NCI-H146 treated with DMSO at 0.1 percent for 48 hours (cell line): Measurements from ENCODE around the gene ELL2.

Experiments used
- DNase-seq: peaks from one replicate; lab custom pipeline; 2025; ENCODE audit not compliant: unreplicated experiment; lab: John Stamatoyannopoulos, UW

Gene ELL2

DNA sequence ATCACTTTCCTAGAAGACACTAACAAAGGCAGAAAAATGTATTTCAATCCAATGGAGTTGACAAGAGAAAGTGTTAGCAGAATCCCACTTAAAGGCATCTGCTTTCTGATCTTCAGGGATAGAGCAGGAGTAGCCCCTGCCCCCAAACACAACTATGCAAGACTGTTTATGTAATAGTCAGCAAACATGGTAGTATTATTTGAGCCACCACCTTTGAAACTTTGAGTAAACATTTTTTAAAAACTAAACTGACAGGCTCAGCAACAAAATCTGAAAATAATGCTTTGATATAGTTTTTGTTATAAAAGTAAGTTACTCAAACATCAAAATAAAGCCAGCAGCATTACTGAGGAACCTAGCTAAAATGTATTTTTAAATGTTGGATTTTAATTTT lies 4.8 kb downstream of the ELL2 start:
- DNase-seq = no peak

DNA sequence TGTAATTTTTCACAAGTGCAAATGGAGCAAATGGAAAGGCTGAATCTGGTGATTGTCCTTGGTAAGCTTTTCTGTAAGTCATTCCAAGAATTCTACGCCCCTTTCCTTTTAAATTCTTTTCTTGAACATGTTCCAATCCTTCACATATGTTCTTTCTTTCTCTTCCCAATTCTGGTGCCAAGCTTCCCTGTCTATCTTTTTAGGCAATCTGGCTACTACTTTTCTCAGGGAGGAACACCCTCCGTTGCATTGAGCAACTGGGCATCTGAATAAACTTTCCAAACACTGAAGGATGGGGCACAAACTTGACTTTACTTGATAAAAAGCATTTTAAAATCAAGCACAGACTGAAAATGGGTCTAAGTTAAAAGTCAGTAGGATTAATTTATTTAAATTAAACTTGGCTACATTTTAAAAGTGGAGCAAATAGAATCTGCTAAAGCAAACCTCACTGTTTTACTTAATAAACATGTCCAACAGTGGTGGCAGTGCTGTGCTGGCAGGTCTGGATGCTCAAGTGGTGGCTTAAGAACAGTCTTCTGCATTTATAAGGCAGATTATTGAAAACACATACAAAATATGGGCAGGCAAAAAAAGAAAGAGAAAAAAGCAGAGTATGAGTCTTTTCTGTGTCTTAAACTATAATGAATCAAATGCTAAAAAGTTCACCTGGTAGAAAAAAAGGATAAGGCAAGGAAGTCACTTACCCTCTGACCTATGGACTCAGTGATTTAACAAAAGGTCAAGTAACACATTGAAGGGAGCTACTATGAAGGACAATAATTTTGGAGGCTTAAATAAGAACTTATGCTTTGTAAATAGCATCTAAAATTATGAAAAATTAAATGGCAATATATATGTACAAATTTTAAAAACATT lies 5.4 kb downstream of the ELL2 start:
- no peak for DNase-seq

DNA sequence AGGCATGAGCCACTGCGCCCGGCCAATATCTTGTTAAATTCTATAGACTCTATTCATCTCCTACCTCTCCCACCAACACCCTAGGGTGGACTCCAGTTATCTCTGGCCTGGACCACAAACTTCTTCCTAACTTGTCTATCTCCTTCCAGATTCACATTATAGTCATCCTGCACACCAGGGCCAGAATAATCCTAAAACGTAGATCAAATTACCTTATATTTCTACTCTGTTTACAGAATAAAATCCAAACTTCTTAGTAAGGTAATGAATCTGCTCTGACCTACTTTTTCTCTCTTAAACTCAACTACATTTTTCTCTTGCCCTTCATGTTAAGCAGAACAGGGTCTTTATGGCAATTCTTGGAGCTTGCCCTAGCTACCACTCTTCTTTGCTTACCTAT lies 6.9 kb downstream of the ELL2 start:
- no peak for DNase-seq

DNA sequence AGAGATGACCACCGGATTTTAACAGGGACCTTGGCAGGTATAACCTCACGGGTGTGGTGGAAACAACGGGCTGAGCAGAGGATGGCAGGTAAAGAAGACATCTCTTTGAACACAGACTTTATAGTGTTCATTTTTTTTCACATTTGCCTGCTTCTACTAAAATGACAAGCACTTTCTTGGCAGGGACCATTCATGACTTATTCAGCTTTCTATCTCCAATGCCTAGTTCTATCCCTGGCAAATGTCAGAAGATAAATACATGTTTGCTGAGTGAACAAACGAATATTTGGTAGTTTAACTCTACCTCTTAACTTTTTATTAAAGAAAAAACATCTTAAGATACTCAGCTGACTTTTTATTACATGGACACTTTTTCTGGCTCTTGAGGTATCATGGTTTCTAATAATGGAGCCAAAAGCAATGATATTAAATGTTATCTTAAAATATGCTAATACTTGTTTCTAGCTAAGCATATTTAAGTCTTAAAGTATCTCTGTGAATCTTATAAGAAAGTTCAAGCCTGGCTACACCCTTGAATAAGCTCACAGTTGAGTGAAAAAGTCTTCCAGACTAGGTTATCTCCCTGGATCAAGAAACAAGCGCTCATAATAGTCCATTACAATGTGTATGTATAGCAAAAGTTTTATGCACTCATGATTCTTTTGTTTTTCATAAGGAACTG lies 8.5 kb downstream of the ELL2 start:
- DNase-seq = no peak

DNA sequence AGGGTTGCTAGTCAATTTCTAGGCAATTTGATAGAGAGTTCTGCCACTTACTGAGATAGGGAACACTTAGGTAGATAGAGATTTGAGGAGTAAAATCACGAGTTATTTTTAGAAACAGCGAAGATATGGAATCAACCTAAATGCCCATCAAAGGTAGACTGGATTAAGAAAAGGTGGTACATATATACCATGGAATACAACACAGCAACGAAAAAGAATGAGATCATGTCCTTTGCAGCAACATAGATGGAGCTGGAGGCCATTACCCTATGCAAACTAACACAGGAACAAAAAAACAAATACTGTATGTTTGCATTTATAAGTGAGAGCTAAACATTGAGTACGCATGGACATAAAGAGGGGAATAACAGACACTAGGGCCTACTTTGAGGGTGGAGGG lies 9.7 kb downstream of the ELL2 start:
- DNase-seq = no peak

DNA sequence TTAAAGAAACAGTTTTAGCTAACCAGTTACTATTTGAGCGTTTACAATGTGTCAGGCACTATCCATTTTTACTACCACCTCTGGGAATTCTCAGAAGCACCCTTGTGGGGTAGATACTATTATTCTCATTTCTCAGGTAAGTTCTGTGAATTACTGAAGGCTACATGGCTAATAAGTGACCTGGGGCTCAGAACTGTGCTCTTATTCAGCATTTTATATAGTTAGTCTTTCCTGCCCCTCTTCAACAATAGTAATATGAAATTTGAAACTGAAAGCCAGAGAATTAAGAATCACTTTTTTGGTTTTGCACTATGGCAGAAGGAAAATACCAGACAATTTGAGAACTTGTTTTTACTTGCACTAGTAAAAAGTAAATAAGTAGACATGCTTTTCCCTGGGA lies 11.8 kb downstream of the ELL2 start:
- no peak for DNase-seq

DNA sequence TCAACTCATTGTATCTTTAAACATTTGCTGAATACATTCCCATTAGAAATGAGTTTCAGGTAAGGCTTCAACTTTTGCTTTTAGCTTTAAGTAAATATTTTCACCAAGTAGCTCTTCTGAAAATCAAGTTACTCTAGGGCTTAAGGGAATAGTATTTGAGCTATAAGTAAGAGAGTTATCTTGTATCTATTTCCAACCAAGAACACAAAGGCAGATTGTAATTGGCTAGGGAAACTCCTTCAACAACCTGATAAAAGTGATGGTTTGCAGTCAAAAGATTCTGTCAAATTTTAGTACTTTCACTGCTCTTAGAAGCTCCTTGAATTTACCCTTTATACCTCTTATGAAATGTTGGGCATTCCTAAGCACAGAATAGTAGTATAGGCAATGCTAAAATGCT lies 13.0 kb downstream of the ELL2 start:
- DNase-seq = no peak

DNA sequence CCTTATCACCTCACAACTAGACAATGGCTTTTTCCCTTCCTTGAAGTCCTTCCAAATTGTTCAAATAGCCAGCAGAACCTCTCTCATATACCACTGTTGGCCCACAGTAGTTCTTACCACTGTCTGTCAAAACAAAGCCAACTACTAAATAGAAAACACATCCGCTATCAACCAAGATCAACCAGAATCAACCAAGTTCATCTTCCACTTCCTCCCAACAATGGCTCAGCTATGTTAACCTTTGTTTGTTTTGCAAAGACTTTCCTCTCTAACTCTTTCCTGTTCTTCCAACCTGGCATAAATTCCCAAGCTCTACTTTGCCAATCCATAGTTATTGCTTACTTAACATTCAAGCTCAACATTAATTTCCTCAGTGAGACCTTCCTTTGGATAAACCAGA lies 15.2 kb downstream of the ELL2 start:
- DNase-seq = no peak

DNA sequence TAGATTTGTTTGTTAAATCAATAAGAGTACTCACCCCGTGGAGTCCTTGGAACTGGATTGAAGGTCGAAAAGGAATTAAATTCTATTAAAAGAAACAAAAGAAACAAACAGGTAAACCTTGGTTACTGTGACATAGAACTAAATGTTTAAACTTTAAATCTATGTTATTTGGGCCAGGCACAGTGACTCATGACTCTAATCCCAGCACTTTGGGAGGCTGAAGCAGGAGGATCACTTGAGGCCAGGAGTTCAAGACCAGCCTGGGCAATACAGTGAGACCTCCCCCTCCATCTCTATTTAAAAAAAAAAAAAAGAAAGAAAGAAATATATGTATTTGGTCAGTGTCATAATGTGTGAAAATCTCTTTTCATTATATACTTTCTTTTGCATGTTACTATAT lies 18.7 kb downstream of the ELL2 start:
- no peak for DNase-seq

DNA sequence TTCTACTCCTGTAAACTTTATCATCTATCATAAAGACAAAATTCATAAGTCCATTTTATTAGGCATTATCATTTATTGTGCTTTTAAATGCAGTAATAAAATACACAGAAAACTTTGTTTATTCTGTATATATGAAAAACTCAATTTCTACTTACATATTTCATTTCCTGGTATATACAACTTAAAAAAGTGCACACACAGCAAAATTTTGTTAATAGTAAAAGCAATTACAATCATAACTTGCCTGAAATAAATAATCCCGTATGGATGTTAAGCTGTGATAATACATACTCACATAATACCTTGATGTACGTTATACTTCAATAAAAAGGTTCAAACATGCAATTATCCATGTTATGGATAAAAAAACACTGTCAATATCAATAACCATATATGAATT lies 19.2 kb downstream of the ELL2 start:
- DNase-seq = no peak

DNA sequence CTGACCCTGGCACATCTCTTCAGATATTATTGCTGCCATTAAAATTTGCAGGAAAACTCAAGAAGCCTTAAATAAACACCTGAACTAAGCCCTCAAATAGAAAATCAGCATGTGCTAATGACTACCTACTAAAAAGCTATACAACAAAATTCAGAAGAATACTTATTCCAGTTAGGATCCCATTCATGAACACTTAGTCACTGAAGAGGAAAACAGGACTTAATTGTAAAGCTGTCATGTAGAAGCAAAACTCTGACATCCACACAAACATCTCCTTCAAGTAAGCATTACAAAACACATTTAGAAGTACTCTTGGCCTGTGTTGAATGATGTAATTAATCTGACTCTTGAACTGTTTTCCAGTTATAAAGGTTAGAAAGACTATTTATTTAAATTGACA lies 19.9 kb downstream of the ELL2 start:
- no peak for DNase-seq

DNA sequence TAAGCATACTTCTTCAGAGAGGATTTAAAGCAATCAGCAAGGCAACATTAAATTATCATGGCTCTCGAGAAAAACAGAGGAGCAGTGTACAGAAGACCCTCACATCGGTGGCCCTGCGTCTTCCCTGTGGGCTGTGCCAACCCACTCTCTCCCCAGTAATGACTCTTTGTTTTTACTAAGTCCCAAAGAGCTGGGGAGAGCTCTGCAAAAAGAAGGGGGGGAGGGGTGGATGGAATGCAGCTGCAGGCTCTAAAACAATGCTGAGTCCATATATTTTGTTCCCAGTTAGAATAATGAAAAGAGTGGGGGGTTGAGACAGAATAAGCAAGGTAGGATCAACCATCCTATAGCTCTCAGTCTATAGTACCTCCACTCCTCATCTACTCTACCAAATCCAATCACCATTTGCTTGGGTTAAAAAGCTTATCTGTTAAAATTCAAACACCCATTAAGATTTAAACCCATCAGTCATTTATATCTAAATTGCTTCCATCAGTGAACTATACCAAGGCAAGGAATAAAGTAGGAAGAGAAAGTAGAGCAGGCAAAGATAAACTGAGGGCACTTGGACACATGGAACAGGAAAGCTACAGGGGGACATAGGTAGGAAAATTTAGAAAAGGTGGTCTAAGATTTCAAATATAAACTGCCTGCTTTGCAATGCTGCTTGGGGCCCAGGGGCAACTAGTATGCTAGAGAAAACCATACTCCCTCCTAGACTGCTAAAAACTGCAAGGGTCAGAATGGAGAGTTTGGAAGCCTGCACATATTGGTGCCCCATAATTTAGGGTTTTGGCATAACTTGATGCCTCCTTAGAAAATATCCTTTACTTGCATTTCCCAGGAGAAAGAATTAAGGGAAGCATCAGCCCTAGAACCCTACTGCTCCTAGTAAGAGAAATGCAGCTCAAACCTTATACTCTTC lies 20.6 kb downstream of the ELL2 start:
- DNase-seq = no peak

DNA sequence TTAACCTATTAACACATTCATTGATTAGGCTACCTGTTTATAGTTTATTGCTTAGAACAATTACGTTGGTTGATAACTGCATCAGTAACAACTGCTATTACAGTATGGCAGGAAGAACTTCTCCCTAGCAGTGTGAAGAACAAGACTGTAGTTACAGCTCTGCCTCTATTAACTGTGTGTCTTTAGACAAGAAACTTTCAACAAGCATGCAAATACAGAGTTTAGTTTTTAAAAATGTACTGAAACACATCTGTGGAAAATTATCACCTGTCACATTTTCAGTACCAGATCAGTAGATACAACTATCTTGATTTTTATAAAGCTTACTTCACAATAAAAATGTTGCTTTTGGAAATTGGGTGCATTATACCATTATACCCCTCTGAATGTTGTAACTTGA lies 22.2 kb downstream of the ELL2 start:
- no peak for DNase-seq

DNA sequence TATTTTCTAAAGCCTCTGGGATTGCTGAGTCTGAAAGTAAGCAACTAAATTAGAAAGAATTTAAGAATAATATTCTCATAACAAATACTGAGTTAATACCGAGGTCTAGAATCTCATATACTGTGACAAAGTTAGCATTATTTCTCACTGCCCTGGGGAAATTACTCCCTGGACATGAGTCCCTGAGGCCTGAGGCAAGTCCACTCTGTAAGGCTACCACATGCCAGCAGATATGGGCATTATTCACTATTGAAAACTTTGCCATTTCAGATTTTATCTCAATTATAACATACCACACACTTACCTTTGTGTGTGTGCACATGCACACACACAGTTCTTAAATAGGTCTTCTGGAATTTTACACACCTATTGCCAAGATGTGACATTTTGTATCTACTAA lies 22.9 kb downstream of the ELL2 start:
- no peak for DNase-seq

DNA sequence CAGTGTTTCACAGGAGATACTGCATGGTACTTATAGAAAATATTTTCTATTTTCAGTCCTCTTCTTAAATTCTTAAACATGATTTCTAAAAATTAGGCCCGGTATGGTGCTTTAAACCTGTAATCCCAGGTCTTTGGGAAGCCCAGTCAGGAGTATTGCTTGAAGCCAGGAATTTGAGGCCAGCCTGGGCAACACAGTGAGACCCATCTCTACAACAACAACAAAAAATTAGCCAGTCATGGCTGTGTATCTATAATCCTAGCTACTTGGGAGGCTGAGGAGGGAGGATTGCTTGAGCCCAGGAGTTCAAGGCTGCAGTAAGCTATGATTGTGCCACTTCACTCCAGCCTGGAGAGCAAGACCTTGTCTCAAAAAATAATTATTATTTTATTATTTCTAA lies 23.3 kb downstream of the ELL2 start:
- DNase-seq = no peak

DNA sequence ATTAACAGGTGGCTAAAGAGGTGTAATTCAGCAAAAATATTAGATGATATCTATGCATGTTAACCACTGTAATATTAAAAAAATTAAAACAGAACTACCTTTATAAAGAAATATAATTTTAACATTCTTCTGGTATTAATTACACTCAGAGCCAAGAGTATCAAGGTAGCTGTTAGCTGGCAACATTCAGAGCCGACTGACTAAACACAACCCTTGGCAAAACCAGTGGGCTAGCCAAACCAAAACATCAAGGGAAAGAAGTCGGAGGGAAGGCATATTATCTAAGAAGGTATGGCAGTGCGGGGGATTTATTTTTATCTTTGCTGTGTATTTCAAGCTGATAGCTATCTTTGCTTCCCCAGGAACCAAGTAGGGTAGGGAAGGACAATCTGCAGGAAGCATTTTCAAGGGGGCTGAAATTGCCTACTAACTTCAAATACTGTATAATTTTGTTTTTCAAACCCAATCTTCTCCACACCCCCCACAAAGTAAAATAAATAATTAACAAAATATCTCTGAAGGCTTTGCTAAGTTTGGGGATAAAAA lies 24.0 kb downstream of the ELL2 start:
- no peak for DNase-seq

DNA sequence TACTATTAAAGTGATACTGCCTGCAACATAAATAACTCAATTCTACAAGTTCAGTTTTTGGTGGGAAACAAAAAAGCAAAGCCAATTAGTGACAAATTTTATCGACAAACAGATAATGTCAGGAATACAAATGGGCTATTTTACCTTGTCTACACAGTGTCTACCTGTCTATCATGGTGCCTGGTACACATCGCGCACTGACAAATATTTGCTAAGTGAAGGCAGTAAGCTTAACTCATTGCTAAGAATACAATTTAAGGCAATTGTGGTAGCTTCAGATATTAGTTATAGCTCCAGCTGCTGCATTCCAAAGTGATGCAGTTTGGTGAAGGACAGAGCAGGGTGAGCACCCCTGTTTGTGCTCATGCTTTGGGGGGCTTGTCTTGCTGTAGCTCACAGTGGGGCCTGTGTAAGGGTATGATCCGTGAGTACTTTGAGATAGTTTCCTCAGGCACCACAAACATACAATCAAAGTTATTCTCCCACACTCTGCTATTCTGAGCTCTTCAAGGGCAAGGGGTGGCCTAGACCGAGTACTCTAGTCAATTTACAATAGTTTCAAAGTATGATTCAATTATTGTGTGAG lies 24.7 kb downstream of the ELL2 start:
- no peak for DNase-seq

DNA sequence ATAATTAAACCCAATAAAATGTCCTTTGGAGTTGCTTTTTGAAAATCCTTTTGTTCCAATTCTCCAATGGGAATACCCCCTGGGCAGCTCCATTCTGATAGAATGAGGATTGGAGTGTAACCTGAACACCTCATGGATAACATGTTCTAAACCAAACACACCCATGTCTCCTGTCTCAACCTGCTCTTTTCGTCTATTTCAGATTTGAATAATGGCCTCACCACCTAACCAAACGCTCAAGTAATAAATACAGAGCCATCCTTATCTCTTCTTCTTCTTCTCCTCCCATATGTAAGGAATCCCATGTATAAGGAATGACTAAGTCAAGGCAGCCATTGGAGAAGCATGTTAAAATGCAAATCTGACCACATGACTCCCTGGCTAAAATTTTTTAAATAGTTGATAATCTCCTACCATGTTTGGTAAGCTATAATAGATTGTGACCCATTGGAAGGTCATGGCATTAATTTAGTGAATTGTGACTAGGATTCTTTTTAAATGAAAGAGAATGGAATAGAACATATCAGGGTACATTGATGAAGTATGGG lies 26.0 kb downstream of the ELL2 start:
- DNase-seq = peak; percentile 36

DNA sequence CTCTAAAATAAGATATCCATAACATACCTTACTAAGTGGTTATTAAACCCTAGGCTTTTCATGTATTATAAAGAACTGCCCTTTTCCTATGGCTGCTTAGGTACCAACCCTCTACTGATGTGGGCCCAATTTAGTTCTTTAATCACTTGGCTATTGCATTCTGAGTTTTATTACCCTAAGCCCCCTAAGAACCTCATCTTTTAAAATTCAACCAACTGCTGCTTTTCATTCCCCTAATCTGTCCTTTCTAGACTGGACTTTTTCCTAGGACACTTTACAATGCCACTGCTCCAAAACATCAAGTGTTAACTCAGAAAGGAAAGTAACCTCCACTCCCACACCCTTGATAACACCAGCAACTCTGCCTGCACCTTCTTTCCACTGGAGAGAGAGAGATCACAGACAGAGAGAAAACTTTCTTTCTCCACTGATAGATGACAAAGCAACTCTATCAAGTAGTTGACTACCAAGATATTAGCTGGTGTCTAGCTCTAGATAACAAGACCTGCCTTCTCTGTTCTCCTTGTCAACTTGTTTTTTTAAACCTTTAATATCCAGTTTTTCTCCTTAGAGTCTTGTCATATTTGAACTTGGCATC lies 27.3 kb downstream of the ELL2 start:
- DNase-seq = no peak

DNA sequence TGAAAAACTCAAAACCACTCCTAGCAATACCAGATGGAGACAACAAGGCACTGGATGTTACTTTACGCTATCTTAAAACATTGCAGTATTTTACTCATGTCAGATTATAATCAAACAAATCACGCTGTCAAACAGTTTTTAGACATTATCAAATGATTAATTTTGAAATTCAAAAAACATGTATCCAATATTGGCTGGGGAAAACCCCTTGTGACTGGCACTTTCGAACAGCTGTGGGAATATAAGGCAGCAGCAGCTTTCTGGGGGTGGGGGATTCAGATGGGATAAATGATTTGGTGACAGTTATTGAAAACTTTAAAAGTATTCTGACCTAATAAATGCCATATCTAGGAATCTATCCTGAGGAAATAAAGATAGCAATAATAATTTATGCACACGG lies 28.7 kb downstream of the ELL2 start:
- DNase-seq = no peak
